Measurements from ENCODE around the gene KRTAP12-2.
"Not testable (repeated sequence)": the region's sequence is repeated elsewhere in the genome, so short reads cannot be mapped to it uniquely, and the experiment has no call there.

DNA sequence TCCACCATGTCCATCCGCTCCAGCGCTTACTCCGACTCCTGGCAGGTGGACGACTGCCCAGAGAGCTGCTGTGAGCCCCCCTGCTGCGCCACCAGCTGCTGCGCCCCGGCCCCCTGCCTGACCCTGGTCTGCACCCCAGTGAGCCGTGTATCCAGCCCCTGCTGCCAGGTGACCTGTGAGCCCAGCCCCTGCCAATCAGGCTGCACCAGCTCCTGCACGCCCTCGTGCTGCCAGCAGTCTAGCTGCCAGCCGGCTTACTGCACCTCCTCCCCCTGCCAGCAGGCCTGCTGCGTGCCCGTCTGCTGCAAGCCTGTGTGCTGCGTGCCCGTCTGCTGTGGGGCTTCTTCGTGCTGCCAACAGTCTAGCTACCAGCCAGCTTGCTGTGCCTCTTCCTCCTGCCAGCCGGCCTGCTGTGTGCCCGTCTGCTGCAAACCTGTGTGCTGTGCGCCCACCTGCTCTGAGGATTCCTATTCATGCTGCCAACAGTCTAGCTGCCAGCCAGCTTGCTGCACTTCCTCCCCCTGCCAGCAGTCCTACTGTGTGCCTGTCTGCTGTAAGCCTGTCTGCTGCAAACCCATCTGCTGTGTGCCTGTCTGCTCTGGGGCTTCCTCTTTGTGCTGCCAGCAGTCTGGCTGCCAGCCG is 39.4 kb downstream of the KRTAP12-2 start:
- TF ChIP-seq, protein P1, sequence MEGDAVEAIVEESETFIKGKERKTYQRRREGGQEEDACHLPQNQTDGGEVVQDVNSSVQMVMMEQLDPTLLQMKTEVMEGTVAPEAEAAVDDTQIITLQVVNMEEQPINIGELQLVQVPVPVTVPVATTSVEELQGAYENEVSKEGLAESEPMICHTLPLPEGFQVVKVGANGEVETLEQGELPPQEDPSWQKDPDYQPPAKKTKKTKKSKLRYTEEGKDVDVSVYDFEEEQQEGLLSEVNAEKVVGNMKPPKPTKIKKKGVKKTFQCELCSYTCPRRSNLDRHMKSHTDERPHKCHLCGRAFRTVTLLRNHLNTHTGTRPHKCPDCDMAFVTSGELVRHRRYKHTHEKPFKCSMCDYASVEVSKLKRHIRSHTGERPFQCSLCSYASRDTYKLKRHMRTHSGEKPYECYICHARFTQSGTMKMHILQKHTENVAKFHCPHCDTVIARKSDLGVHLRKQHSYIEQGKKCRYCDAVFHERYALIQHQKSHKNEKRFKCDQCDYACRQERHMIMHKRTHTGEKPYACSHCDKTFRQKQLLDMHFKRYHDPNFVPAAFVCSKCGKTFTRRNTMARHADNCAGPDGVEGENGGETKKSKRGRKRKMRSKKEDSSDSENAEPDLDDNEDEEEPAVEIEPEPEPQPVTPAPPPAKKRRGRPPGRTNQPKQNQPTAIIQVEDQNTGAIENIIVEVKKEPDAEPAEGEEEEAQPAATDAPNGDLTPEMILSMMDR (IDR thresholded peaks at IDR 0.05): not testable (repeated sequence)
- TF ChIP-seq POLR2A, POLR2AphosphoS5, EP300 (IDR thresholded peaks at IDR 0.05): not testable (repeated sequence)
